Endothelial cell of umbilical vein (primary cell): ENCODE measurements around the gene SAMD14. TPM values are rescaled to one million over a fixed set of nuclear protein-coding genes. Genes with fewer than 3 reads are reported as not detected.

ENCODE experiments used
- BruUV-seq: library from RNA; stranded (reverse); fragments of 400-500 nt; replicated peaks from 2 replicates; lab custom pipeline; 2021; lab: Mats Ljungman, UMichigan
- CTCF ChIA-PET: fragments of 300-600, 350-600 bp; sonication (Branson Sonifier 250); formaldehyde crosslinking; loops from one replicate; lab custom pipeline; 2021; ENCODE audit warnings: antibody characterized with exemption, inconsistent platforms; lab: Charles Lee
- POLR2A ChIA-PET: fragments of 300-600, 350-600 bp; sonication (Branson Sonifier 250); formaldehyde crosslinking; loops from one replicate; lab custom pipeline; 2021; ENCODE audit warnings: antibody characterized with exemption, inconsistent platforms; lab: Charles Lee
- DNase-seq: peaks from one replicate; pipeline ENCODE4 v3.0.0-alpha.2; 2011; ENCODE audit warnings: low read depth, low spot score
- FAIRE-seq: peaks from 2 replicates; lab custom pipeline; 2011; peaks lifted over from hg19 to GRCh38; lab: Jason Lieb, UNC
- H2AFZ ChIP-seq: 2 replicates; pipeline ENCODE4 v1.6.0; 2012; ENCODE audit warnings: low read depth, low read length, control low read depth, inconsistent platforms
- H3K27ac ChIP-seq: 2 replicates; pipeline ENCODE4 v1.5.1; 2011; ENCODE audit warnings: low read depth, mild to moderate bottlenecking, control low read depth, low read length, moderate library complexity; ENCODE audit not compliant: insufficient read depth
- H3K27me3 ChIP-seq, 2 experiments: 2 replicates each; pipeline versions ENCODE4 v1.6.0 to v1.6.1; 2011; ENCODE audit warnings: low read length in 2 of 2, mixed read lengths in 1 of 2; ENCODE audit not compliant: control insufficient read depth in 2 of 2, insufficient read depth in 2 of 2
- H3K36me3 ChIP-seq, 2 experiments: 2 replicates in 1 of 2; 3 replicates in 1 of 2; pipeline ENCODE4 v1.5.1; 2011; ENCODE audit warnings: low read length in 2 of 2, mild to moderate bottlenecking in 1 of 2, moderate library complexity in 1 of 2; ENCODE audit not compliant: control insufficient read depth in 2 of 2, insufficient read depth in 2 of 2; ENCODE audit errors: extremely low read depth in 1 of 2
- H3K4me1 ChIP-seq: 3 replicates; pipeline ENCODE4 v1.5.1; 2011; ENCODE audit warnings: mild to moderate bottlenecking, low read length; ENCODE audit not compliant: control insufficient read depth, insufficient read depth; ENCODE audit errors: extremely low read depth
- H3K4me2 ChIP-seq: 2 replicates; pipeline ENCODE4 v1.6.1; 2011; ENCODE audit warnings: low read length, control low read depth, mixed read lengths; ENCODE audit not compliant: insufficient read depth
- H3K4me3 ChIP-seq, 3 experiments: fragments of 200-600 bp in 1 of 3; sonication (generic), shearing (Covaris generic) in 1 of 3; replicated peaks in 1 of 3; 2 replicates each; pipeline ENCODE4 v1.5.1; 2011 to 2016; ENCODE audit warnings: control low read depth in 3 of 3, low read length in 3 of 3, mild to moderate bottlenecking in 2 of 3, inconsistent platforms in 1 of 3, low read depth in 1 of 3, moderate library complexity in 1 of 3; ENCODE audit not compliant: insufficient read depth in 1 of 3
- H3K79me2 ChIP-seq: 2 replicates; pipeline ENCODE4 v1.6.0; 2012; ENCODE audit warnings: low read length, inconsistent platforms; ENCODE audit not compliant: control insufficient read depth, insufficient read depth
- H3K9ac ChIP-seq: replicated peaks from 2 replicates; pipeline ENCODE3; 2011; ENCODE audit warnings: low read length, control low read depth; ENCODE audit not compliant: insufficient read depth; ENCODE audit errors: extremely low read depth
- H3K9me1 ChIP-seq: replicated peaks from 3 replicates; pipeline ENCODE4 v1.6.0; 2011; ENCODE audit warnings: mild to moderate bottlenecking, low read length; ENCODE audit not compliant: control insufficient read depth, insufficient read depth; ENCODE audit errors: extremely low read depth
- H3K9me3 ChIP-seq: replicated peaks from 2 replicates; pipeline ENCODE4 v1.5.1; 2012; ENCODE audit warnings: low read length, inconsistent platforms; ENCODE audit not compliant: control insufficient read depth, insufficient read depth
- H4K20me1 ChIP-seq: replicated peaks from 2 replicates; pipeline ENCODE3; 2011; ENCODE audit warnings: mild to moderate bottlenecking, low read length; ENCODE audit not compliant: control insufficient read depth, insufficient read depth; ENCODE audit errors: extremely low read depth
- CTCF ChIP-seq, 2 donors: IDR thresholded peaks; 1 replicate in 1 of 2; 2 replicates in 1 of 2; pipeline ENCODE4 v1.5.1; 2011; ENCODE audit warnings: low read length in 2 of 2, mild to moderate bottlenecking in 2 of 2, moderate library complexity in 2 of 2, control low read depth in 1 of 2, inconsistent platforms in 1 of 2, low read depth in 1 of 2; ENCODE audit not compliant: insufficient read depth in 1 of 2; ENCODE audit errors: extremely low read depth in 1 of 2
- EZH2 ChIP-seq: IDR thresholded peaks from 2 replicates; pipeline ENCODE4 v1.6.1; 2012; ENCODE audit warnings: borderline replicate concordance, low read depth, mild to moderate bottlenecking, moderate library complexity, low read length, inconsistent platforms; ENCODE audit not compliant: severe bottlenecking
- FOS ChIP-seq: IDR thresholded peaks from 2 replicates; pipeline ENCODE4 v1.6.1; 2011; ENCODE audit warnings: mild to moderate bottlenecking, low read length, moderate library complexity, borderline replicate concordance; ENCODE audit not compliant: insufficient read depth
- GATA2 ChIP-seq: IDR thresholded peaks from 2 replicates; pipeline ENCODE4 v1.7.0; 2011; ENCODE audit warnings: low read depth, mild to moderate bottlenecking, moderate library complexity, mixed read lengths, low read length; ENCODE audit not compliant: insufficient read length, insufficient read depth
- JUN ChIP-seq: IDR thresholded peaks from 2 replicates; pipeline ENCODE4 v1.6.1; 2011; ENCODE audit warnings: borderline replicate concordance, low read depth; ENCODE audit not compliant: insufficient read length, insufficient read depth
- MYC ChIP-seq: IDR thresholded peaks from one replicate; pipeline ENCODE4 v1.6.1; 2011; ENCODE audit warnings: mild to moderate bottlenecking, low read depth, low read length
- POLR2A ChIP-seq: IDR thresholded peaks from 2 replicates; pipeline ENCODE4 v1.6.1; 2012; ENCODE audit warnings: low read depth, mild to moderate bottlenecking, control low read depth, low read length
- POLR2AphosphoS5 ChIP-seq: IDR thresholded peaks from 2 replicates; pipeline ENCODE4 v1.6.1; 2012; ENCODE audit warnings: low read depth, mild to moderate bottlenecking, control low read depth, low read length, moderate library complexity; ENCODE audit not compliant: insufficient read depth
- dilution Hi-C: fragments of 300-500 bp; cut with MboI; formaldehyde crosslinking; loops from one replicate; pipeline ENCODE4 v1.15.0; 2019; ENCODE audit warnings: low sequenced_read_pairs; ENCODE audit not compliant: extremely low pct_ligation_motif_present
- intact Hi-C: fragments of 100-400 bp; cut with micrococcal nuclease; formaldehyde crosslinking; loops from one replicate; pipeline ENCODE4 v1.10.0; 2022
- polyA plus RNA-seq, 4 experiments: library from polyadenylated mRNA; depleted of rRNA in 3 of 4; stranded (reverse) in 3 of 4; unstranded in 1 of 4; fragments of >200 nt; gene quantifications; 2 replicates each; pipeline versions ENCODE4 v1.2.1 to v1.2.3, GENCODE V29; 2011 to 2012; ENCODE audit warnings: missing spikeins in 1 of 4
- total RNA-seq: library from RNA; stranded (reverse); gene quantifications from 2 replicates; pipeline ENCODE4 v1.2.3, GENCODE V29; 2021
- TF ChIP-seq, protein P1 (sequence below): IDR thresholded peaks from 2 replicates; pipeline ENCODE4 v1.6.1; 2011; ENCODE audit not compliant: insufficient read depth, insufficient read length

Gene SAMD14
- total and polyA plus RNA-seq, 2 donors (not counting 3 experiments of a cell fraction or from before 2014, with no cell fraction given) = 6.8 to 15.6 TPM

- BruUV-seq = no TSS peak
- no peak for DNase-seq
- dilution Hi-C loops (no loop called here), intact Hi-C loops (no loop called here)
- no peak overlapping the region for H3K27ac ChIP-seq
- H3K9ac ChIP-seq = no peak overlapping the region
- H3K9me1 ChIP-seq = no peaks in the 10 kb centered on the region
- no peaks in the 10 kb centered on the region for H3K9me3 ChIP-seq
- peaks cover 16% of the 10 kb centered on the region for H3K4me1 ChIP-seq
- ChIA-PET POLR2A (no interaction called here), CTCF (interaction anchor here (0.6 to 3.5 kb wide), 10 partner anchors 8 to 83 kb away, joined by 3 to 75 read pairs (median 15); partner anchors contain the start of gene COL1A1)
- H3K4me3 ChIP-seq = no peak overlapping the region
- no peak for FAIRE-seq
- H4K20me1 ChIP-seq = no peaks in the 10 kb centered on the region
- H3K27me3 ChIP-seq = no peaks in the 10 kb centered on the region
- no peak overlapping the region for H3K4me2 ChIP-seq
- H3K79me2 ChIP-seq = no peaks in the 10 kb centered on the region
- H2AFZ ChIP-seq = no peak overlapping the region
- no peaks in the 10 kb centered on the region for H3K36me3 ChIP-seq
- no peak for TF ChIP-seq POLR2A
Measured at GRCh38 chr17:50176559-50177357, 46.8 kb upstream of the SAMD14 start.

GRCh38 chr17:50175035-50175807, 45.3 kb upstream of the SAMD14 start:
- no peaks in the 10 kb centered on the region for H3K79me2 ChIP-seq
- no peak overlapping the region for H3K4me3 ChIP-seq
- intact Hi-C loops = no loop called here
- no peaks in the 10 kb centered on the region for H3K9me1 ChIP-seq
- H4K20me1 ChIP-seq = no peaks in the 10 kb centered on the region
- ChIA-PET POLR2A (no interaction called here), CTCF (interaction anchor here (1.0 to 8.8 kb wide), 4 partner anchors 8 to 25 kb away, joined by 3 to 234 read pairs (median 46); partner anchors contain the start of gene COL1A1)
- DNase-seq (no peak), FAIRE-seq (no peak)
- TF ChIP-seq CTCF (IDR thresholded peaks at IDR 0.05; ENCODE audit: extremely low read depth in 1 of 2, insufficient read depth in 1 of 2, low read depth in 1 of 2, low read length in 2 of 2) (no peak), FOS (no peak), JUN (no peak), EZH2 (no peak), MYC (no peak), GATA2 (no peak), POLR2AphosphoS5 (no peak), POLR2A (no peak)
- TF ChIP-seq, protein P1, sequence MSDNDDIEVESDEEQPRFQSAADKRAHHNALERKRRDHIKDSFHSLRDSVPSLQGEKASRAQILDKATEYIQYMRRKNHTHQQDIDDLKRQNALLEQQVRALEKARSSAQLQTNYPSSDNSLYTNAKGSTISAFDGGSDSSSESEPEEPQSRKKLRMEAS = no peak
- no peaks in the 10 kb centered on the region for H3K27me3 ChIP-seq
- no peak overlapping the region for H3K9ac ChIP-seq
- no peaks in the 10 kb centered on the region for H3K36me3 ChIP-seq
- H3K4me2 ChIP-seq = no peak overlapping the region
- peaks cover 16% of the 10 kb centered on the region for H3K4me1 ChIP-seq
- H2AFZ ChIP-seq = no peak overlapping the region
- no TSS peak for BruUV-seq
- dilution Hi-C loops = no loop called here
- H3K9me3 ChIP-seq = no peaks in the 10 kb centered on the region
- H3K27ac ChIP-seq = no peak overlapping the region
